ENCODE results near the gene MEX3B.
"Not testable (repeated sequence)": the region's sequence is repeated elsewhere in the genome, so short reads cannot be mapped to it uniquely, and the experiment has no call there.

Gene MEX3B

GRCh38 chr15:82028163-82028562 is 17.7 kb downstream of the MEX3B start:
- DNase-seq; intact Hi-C loops (cut with DNase I): not testable (repeated sequence)

GRCh38 chr15:82021992-82022391 is 23.8 kb downstream of the MEX3B start:
- intact Hi-C loops (cut with DNase I), result no loop called here
- DNase-seq, result peak in 1 of 42 donors; percentile 29

GRCh38 chr15:82020625-82021394 is 25.0 kb downstream of the MEX3B start:
- intact Hi-C loops (cut with DNase I), result no loop called here
- DNase-seq, result peak in 1 of 42 donors; percentile 17

GRCh38 chr15:82018201-82018600 is 27.6 kb downstream of the MEX3B start:
- intact Hi-C loops (cut with DNase I), result no loop called here
- no peak for DNase-seq

- intact Hi-C loops (cut with DNase I), result no loop called here
- DNase-seq, result no peak
These were observed 28.2 kb downstream of the MEX3B start for GRCh38 chr15:82017656-82018055.

GRCh38 chr15:82014989-82015388 is 30.8 kb downstream of the MEX3B start:
- no peak for DNase-seq
- intact Hi-C loops (cut with DNase I), result no loop called here

- DNase-seq, result no peak
- intact Hi-C loops (cut with DNase I), result no loop called here
These were observed 32.9 kb downstream of the MEX3B start for GRCh38 chr15:82012908-82013307.

- DNase-seq, result no peak
- intact Hi-C loops (cut with DNase I), result no loop called here
These were observed 40.6 kb downstream of the MEX3B start for GRCh38 chr15:82005239-82005638.

GRCh38 chr15:82003916-82004315 is 41.9 kb downstream of the MEX3B start:
- intact Hi-C loops (cut with DNase I), result no loop called here
- DNase-seq, result no peak

- DNase-seq; intact Hi-C loops (cut with DNase I): not testable (repeated sequence)
These were observed 50.7 kb downstream of the MEX3B start for GRCh38 chr15:81995081-81995480.

- no peak for DNase-seq
- intact Hi-C loops (cut with DNase I), result no loop called here
These were observed 53.3 kb downstream of the MEX3B start for GRCh38 chr15:81992523-81992922.

Measured in head of caudate nucleus (tissue), 42 donors.